GM18499 (cell line): ENCODE results near the gene TENT5C.
A peak's percentile ranks its signal among the peaks of the same experiment; 100 is the strongest.

ENCODE experiments used
- ATAC-seq: cut with Tn5 transposase; IDR thresholded peaks from one replicate; pipeline ENCODE4 v1.9.1; 2021; ENCODE audit warnings: moderate number of reproducible peaks; ENCODE audit not compliant: insufficient read depth, unreplicated experiment

The TENT5C gene

GRCh38 chr1:117590273-117590925 lies 15.4 kb upstream of the TENT5C start:
- ATAC-seq = no peak

- no peak for ATAC-seq
Observed at GRCh38 chr1:117591252-117591651, 14.6 kb upstream of the TENT5C start.

DNA sequence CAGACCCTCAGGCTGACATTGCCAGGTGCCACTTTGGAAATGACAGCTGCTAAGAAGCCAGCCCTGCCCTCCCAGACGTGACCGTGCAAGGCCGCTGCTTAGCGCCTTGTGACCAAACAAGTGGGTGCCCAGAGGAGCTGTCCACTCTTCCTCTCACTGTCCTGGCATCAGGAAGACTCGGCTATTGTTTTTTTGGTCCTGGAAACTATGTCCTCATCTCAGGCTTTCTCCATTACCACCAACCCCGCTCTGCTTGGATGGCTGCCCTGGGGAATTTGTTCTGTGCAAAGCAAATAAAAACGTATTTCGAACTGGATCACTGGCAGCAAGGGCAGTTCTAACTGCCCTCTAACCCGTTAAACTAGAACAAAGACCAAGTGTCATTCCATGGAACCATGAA lies 13.7 kb upstream of the TENT5C start:
- no peak for ATAC-seq

DNA sequence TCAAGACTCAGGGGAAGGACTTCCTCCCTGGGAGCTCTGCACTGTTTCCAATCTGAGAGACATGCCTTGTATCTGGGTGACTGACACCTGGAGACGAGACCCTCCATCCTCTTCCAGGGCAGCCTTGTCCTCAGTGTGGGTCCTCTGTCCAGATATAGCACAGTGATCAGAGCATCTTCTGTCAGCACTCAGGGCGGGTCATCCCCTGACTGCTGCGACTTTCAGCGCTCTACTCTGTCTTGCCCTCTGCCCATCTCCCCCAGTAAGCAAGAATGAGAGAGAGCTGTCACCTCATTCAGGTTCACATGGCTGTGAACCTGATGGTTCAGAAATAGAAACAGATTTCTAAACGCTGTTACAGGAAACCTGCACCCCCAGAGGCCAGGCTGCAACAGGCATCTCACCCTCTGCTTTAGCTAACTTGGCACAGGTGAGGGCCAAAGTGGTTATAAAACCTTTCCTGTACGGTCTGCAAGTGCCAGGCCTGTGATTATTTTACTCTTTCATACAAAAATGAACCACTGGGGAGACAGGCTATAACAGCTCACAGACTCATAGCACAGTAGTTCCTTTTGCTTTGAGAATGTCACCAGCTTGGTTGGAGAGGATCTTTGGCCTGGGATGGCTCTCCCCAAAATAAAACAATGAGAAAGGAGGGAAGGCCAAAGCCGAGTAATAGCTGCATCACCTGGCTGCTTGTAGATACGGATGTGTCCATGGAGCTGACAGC lies 11.4 kb upstream of the TENT5C start:
- ATAC-seq = no peak

- ATAC-seq = no peak
Observed at GRCh38 chr1:117596023-117596720, 9.7 kb upstream of the TENT5C start.

DNA sequence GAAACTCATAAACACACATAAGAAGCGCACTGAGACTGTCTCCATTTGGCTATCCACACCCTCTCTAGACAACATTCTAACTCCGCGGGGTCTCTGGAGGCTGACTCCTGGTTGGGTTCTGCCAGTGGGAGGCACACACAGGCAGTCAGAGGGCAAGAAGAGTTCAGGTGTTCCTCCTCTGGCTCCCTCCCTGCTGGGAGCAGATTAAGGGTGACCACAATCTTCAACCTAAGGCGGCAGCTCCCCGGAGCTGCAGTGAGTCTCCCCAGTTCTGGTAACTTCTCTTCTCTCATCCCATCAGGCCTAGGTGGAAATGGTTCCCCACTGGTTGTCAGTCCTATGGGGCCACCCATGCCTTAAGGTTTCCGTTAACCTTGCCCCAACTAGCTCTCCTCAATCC lies 7.4 kb upstream of the TENT5C start:
- ATAC-seq = no peak

DNA sequence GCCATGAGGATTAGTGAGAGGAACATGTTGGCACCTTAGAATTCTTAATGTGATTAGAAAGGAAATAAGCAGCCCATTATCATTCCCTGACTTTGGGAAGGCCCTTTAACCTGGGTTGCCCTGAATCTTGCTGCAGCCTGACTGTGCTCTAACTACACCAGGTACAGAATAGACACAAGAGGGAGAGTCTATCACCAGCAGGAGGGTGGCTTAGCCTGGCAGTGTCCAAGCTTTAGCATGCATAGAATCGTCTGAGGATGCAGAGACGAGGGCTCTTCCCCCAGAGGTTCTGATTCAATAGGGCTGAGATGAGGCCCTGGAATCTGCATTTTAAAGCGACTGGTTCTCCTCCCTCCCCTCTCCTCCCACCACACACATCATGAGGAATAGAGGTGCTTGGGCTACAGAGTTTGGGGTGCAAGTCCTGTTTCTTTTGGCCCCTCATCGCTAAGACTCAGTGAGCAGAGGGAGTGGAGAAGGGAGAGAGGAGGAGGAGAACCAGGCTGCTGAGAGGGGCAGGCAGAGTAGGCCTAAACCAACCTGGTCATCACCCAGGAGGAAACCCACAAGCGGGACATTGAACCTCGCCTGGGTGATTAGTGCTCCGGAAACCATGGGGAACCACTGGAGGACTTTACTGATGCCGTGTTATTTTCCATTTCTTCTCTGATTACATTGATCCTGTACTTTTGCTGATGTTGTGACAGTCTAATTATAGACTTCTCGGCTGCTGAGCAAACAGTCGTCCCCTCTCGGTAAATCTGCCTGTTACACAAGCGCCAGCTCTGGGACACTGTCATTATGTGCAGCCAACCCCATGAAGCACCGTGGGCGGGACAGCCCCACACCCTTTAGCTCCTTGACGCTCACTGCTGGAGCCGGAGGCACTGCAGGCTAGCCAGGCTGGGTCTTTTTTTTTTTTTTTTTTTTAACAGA lies 6.3 kb upstream of the TENT5C start:
- no peak for ATAC-seq

- no peak for ATAC-seq
Observed at GRCh38 chr1:117600325-117600943, 5.4 kb upstream of the TENT5C start.

DNA sequence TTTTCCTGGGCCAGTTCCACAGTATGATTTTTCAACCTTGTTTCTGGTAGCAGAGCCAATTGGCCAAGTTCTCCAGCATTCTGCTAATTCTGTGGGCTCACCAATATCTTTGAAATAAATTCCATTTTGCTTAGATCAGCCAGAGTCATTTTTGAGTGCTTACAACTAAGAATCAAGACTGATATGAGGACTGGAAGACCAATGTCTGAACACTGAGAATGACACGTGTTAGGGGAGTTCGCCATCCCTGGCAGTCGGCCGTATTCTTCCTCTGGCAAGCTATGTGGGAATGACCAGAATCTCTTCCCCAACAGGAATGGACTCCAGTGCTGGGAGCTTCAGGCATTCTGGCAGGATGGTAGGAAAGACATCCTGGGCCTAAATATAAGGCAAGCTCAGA lies 4.9 kb upstream of the TENT5C start:
- ATAC-seq = no peak

DNA sequence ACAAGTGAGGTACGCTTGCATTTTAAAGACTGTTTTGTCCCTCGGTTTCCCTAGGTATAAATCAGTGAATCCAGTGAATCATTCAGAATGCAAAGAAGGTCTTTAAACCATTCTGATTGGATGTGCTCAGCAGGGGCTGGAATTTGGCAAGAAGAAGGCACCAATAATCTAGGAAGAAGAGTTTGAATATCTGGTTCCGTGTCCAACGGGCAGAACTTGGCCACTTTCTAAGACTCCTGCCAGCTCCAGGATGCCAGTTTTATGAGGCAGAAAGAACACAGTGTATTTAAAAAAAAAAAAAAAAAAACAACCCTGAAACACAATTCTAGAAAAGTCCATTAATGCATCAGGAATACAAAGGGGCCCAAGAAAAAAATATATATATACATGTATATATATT lies 3.0 kb upstream of the TENT5C start:
- ATAC-seq = no peak

DNA sequence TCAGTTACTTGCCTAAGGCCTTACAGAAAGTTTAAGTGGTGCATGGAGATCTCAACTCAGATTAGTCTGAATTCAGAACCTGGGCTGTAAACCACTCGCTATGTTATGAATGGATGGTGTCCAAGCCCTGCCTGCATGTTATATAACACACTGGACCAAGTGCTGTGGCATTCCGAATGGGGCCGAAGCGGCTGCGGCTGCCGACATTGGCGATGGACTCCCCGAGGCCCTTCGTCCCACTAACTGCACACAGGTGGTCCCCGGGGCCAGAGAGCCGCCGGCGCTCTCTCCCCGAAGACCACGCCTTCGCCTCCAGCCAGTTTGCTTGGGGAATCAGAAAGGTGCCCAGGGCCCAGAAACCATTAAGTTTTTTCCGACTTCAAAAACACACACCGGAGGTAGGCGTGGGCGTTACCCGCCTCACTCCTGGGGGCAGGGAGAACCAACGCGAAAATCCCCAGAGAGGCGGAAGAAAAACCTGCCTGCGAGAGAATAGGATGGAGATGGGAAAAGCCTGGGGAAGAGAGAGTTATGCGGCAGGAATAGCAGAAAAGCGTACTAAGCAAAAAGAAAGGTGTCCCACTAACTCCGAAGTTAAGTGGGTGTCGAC lies 579 bp upstream of the TENT5C start:
- ATAC-seq = peak; percentile 37

DNA sequence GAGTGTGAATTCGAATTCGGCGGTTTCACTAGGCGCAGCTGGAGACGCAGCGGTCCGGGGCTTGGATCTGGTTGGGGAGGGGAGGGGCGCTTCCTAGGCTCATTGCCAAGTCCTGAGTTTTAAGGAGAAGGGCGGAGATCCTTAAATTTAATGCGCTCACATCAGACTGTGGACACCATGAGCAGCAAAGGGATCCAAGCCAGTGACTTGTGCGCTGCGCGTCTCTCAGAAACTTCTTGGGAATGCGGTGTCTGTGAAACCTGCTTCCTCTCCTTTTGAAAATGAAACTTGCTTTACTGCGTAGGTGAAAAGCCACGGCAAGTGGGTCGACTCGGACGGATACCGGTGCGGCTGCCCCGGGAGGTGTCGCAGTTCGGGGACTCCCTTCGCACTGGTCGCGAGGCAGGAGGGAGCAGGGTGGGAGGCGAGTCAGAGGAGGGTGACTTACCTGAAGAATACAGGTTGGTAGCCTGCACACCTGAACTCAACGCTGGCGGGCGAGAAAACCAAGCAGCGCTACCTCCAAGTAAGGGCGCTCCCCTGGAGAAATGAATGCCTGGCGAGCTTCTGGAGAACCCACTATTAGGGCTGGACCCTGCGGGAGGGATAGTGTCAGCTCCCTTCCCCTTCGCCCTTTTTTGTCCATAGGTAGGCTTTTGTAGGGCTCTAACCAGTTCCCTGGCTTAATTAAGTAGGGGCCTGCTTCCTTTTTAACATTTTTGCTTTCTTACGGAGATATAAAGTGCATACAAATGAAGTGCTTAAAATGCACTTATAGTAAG lies 992 bp downstream of the TENT5C start:
- ATAC-seq = no peak

- no peak for ATAC-seq
Observed at GRCh38 chr1:117607471-117607870, 1.6 kb downstream of the TENT5C start.

DNA sequence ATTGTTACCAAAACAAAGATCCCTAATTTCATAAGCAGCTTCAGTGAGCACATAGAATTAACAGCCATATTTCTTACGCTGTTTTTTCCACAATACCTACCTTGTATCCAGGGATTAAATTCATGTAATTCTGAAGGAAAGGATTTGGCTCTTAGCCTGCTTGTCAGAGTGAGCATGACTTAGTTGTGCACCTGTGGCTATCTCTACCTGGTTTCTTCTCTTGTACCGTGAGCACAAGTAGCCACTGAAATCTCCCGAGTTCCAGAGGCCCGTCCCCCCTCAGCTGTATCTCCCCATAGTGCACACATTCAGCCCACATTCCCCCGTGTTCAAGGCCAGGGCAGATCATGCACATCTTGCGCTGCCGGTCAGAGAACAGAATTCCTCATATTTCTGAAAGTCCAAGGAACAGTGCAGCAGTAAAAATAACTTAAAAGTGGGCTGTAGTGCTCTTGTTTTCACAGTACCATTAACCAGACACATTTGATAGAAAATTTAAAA lies 2.3 kb downstream of the TENT5C start:
- ATAC-seq = no peak

DNA sequence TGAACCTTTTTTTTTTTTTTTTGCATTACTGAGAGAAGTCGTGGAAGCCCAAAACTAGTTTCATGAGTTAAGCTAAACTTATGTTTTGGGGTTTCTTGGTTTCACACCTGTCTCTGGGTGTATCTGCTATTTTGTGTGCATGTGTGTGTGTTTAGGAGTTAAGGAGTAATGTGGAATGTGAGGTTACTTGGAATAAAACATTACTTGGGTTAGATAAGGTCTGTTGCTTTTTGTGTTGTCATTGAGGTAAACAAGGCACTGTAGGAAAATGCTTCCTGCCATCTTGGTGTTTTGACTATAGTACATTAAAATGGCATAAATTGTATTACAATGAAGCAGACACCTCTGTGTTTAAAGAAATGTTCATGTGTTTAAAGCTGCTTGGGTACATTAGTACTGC lies 2.9 kb downstream of the TENT5C start:
- ATAC-seq = no peak

- ATAC-seq = no peak
Observed at GRCh38 chr1:117609471-117609911, 3.6 kb downstream of the TENT5C start.

GRCh38 chr1:117610036-117610435 lies 4.2 kb downstream of the TENT5C start:
- ATAC-seq = no peak

- ATAC-seq = no peak
Observed at GRCh38 chr1:117611121-117611601, 5.3 kb downstream of the TENT5C start.
